HUES6 (cell line): ENCODE data around the gene CRTC1.
A peak's percentile ranks its signal among the peaks of the same experiment; 100 is the strongest.

Source experiments
- H3K27ac ChIP-seq: 2 replicates; pipeline ENCODE4 v1.7.0; 2013; ENCODE audit warnings: low read depth, mild to moderate bottlenecking, low read length, inconsistent platforms
- H3K27me3 ChIP-seq: 2 replicates; pipeline ENCODE4 v1.6.1; 2013; ENCODE audit warnings: low read length; ENCODE audit not compliant: control insufficient read depth, insufficient read depth
- H3K36me3 ChIP-seq: 2 replicates; pipeline ENCODE4 v1.6.1; 2013; ENCODE audit warnings: low read length; ENCODE audit not compliant: control insufficient read depth, insufficient read depth
- H3K4me1 ChIP-seq: 2 replicates; pipeline ENCODE4 v1.6.1; 2013; ENCODE audit warnings: low read length; ENCODE audit not compliant: control insufficient read depth, insufficient read depth
- H3K4me3 ChIP-seq: 2 replicates; pipeline ENCODE4 v1.5.1; 2013; ENCODE audit warnings: low read depth, low read length
- H3K9ac ChIP-seq: one replicate; pipeline ENCODE4 v1.6.1; 2013; ENCODE audit warnings: mild to moderate bottlenecking, low read length
- H3K9me3 ChIP-seq: 2 replicates; pipeline ENCODE4 v1.6.1; 2013; ENCODE audit warnings: low read depth, low read length; ENCODE audit not compliant: control insufficient read depth, insufficient read depth

The CRTC1 gene

DNA sequence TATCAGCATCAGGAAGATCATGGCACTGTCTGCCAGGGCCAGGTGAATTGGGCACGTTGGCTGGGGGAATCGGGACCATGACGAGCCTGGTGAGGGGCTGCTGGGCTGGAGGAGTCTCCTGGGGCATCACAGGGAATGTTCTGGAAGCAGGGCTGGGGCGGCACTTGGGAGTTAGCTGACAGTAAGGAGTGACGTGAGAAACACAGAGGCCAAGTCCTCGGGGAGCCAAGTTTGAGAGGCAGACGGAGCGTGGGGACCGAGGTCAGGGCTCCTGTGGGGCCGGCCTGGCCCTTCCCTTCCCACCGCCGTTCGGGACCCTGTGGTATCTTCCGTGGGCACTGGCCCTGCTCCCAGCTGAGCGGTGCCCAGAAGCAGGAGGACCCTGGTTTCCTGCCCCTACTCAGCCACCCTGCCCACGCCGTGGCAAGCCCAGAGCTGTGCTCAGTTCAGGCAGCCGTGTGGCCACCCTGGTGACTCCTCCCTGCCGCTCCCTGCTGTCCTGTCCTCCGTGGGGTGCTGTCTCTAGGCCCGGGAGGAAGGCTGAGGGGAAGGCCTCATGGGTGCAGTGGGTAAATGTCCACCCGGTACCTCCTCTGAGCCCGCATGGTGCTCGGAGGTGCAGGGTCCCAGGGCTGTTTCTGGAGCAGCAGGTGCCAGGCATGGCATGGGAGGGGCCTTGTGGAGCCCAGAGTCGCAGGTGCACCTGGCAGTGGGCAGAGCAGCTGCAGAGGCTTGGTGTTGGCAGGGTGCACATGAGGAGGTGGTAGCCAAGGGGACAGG, 25.2 kb downstream of the CRTC1 start:
- H3K4me3 ChIP-seq, result no peak overlapping the region
- no peak overlapping the region for H3K9ac ChIP-seq
- no peaks in the 10 kb centered on the region for H3K4me1 ChIP-seq
- no peaks in the 10 kb centered on the region for H3K36me3 ChIP-seq
- no peaks in the 10 kb centered on the region for H3K27me3 ChIP-seq
- 0 out of 2 replicates have a peak overlapping the region, but pooled peaks have one; percentile 8 for H3K27ac ChIP-seq
- H3K9me3 ChIP-seq, result no peaks in the 10 kb centered on the region

DNA sequence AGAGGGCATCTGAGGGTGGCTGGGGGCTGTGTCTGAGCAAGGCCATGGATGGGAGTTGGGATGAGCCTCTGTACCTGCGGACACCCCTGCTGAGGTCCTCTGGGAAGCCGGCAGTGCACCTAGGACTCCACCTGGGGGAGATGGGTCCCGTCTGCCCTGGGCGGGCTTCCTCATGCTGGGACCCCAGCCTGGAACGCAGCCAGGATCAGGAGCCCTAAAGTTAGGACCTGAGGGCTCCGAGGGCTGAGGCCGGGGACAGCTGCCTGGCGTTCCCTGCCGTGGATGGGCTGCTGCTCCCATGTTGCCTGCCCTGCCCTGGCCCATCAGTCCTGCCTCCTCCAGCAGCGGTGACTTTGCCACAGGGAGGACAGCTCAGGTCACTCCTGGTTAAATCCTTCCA, 26.1 kb downstream of the CRTC1 start:
- Histone ChIP-seq H3K9ac (no peak overlapping the region), H3K4me1 (no peaks in the 10 kb centered on the region), H3K27ac (0 out of 2 replicates have a peak overlapping the region, but pooled peaks have one; percentile 8), H3K36me3 (no peaks in the 10 kb centered on the region), H3K27me3 (no peaks in the 10 kb centered on the region), H3K9me3 (no peaks in the 10 kb centered on the region), H3K4me3 (no peak overlapping the region)

DNA sequence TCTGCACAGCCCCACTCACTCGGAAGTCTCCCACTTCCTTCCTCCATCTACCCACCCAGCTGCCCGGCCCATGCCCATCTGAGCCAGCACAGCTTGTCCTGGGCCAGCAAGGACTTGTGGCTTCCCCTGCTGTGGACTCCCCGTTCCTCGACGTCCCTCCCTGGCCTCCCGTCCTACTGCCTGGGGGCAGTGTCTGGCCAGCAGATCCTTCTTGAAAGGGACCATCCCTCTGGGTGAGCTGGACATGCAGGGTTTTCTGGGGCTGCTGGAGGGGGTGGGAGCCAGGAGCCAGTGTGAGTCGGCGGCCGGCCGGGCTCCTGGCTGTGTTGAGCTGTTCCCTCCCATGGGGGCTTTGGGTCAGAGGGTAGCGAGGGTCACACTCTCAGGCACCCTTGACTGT, 26.7 kb downstream of the CRTC1 start:
- no peaks in the 10 kb centered on the region for H3K4me1 ChIP-seq
- H3K4me3 ChIP-seq, result no peak overlapping the region

DNA sequence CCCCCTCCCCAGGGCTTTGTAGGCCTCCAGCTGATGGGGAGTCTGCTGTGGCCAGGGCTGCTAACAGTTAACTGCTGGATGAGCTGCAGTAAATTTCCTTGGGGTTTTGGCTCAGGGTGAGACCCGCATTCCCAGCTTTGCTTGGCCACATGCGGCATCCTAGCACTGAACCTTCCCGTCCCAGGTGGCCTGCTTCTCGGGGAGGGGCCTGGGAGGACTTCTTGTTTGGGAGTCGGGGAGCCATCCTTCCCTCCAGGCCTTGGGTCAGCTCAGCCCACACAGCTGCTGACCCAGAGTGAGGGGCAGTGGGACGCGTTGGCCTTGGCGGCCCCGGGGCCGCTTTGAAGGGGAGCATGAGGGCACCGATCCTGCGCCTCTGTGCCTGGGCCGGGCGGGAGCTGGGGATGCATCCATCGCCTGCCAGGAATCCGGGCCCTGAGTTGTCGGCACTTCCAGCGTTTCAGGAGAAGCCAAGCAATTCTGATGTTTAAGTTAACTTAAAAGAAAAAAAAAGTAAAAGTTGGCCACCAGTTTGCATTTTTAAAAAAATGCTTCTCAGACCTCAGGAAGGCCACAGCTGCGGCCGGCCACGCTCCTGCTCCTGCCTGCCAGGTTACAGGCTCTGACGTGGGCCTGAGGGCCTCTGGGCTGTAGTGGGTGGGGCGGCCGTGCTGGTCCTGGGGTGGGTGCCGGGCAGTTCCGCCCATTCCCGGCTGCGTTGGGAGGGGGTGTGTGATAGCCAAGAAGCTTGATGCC, 27.7 kb downstream of the CRTC1 start:
- Histone ChIP-seq H3K4me3 (no peak overlapping the region), H3K9me3 (no peaks in the 10 kb centered on the region), H3K36me3 (no peaks in the 10 kb centered on the region), H3K9ac (no peak overlapping the region), H3K27me3 (no peaks in the 10 kb centered on the region), H3K27ac (no peak overlapping the region), H3K4me1 (no peaks in the 10 kb centered on the region)

More for the DNA sequence above, 26.7 kb downstream of the CRTC1 start:
- Histone ChIP-seq H3K9me3 (no peaks in the 10 kb centered on the region), H3K27me3 (no peaks in the 10 kb centered on the region), H3K27ac (no peak overlapping the region), H3K9ac (no peak overlapping the region), H3K36me3 (no peaks in the 10 kb centered on the region)

DNA sequence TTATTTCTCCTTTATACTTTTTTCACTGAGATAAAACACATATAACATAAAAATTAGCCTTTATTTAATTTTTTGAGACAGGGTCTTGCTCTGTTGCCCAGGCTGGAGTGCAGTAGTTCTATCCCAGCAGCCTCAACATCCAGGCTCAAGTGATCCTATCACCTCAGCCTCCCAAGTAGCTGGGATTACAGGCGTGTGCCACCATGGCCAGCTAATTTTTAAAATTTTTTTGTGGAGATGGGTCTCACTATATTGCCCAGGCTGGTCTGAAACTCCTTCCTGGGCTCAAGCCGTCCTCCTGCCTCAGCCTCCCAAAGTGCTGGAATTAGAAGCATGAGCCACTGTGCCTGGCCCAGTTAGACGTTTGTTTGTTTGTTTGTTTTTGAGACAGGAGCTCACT, 28.4 kb downstream of the CRTC1 start:
- no peak overlapping the region for H3K9ac ChIP-seq
- H3K27me3 ChIP-seq, result no peaks in the 10 kb centered on the region
- H3K36me3 ChIP-seq, result no peaks in the 10 kb centered on the region
- no peaks in the 10 kb centered on the region for H3K4me1 ChIP-seq
- H3K4me3 ChIP-seq, result no peak overlapping the region
- no peak overlapping the region for H3K27ac ChIP-seq
- no peaks in the 10 kb centered on the region for H3K9me3 ChIP-seq

DNA sequence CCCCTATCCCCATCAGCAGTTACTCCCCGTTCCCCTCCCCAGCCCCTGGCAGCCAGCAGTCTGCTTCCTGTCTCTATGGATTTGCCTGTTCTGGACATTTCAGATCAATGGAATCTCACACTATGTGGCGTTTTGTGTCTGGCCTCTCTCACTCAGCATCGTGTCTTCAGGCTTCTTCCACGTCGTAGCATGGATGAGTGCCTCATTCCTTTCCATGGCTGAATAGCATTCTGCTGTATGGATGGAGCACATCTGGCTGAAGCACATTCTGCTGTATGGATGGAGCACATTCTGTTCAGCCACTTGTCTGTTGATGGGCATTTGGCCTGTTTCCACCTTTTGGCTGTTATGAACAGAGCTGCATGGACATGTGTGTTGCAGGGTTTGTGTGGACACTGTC, 29.5 kb downstream of the CRTC1 start:
- H3K4me3 ChIP-seq, result no peak overlapping the region
- H3K9ac ChIP-seq, result no peak overlapping the region
- H3K9me3 ChIP-seq, result no peaks in the 10 kb centered on the region
- no peaks in the 10 kb centered on the region; the same call in 1 of the 2 replicates for H3K4me1 ChIP-seq
- H3K27me3 ChIP-seq, result no peaks in the 10 kb centered on the region
- H3K36me3 ChIP-seq, result no peaks in the 10 kb centered on the region
- H3K27ac ChIP-seq, result no peak overlapping the region

DNA sequence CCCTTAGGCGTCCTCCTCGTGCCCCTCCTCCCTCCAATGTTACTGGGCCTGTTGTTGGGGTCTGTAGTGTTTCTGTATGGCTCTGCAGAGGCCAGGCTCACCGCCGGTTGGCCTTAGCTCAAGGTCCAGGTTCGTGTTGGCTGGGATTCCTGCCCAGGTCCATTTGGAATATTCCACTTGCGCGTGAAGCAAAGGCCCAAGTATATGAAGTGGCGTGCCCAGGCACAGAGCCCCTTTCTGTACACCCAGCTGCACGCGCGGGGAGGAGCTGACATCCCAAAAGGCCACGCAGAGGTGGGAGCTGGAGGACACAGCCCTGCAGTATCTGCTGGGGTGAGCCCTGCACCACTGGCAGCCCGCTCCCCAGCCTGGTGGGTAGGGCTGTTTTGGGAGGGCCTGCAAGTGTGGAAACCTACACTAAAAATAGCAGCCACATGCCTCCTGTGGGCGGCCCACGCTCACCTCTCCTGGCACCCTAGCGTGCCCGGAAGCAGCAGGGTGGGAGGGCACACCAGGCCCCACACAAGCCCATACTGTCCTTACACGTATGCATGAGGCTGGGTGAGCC, 30.2 kb downstream of the CRTC1 start:
- Histone ChIP-seq H3K9ac (no peak overlapping the region), H3K27me3 (no peaks in the 10 kb centered on the region), H3K9me3 (no peaks in the 10 kb centered on the region), H3K27ac (no peak overlapping the region), H3K4me1 (no peaks in the 10 kb centered on the region; the same call in 1 of the 2 replicates), H3K4me3 (no peak overlapping the region), H3K36me3 (no peaks in the 10 kb centered on the region)

DNA sequence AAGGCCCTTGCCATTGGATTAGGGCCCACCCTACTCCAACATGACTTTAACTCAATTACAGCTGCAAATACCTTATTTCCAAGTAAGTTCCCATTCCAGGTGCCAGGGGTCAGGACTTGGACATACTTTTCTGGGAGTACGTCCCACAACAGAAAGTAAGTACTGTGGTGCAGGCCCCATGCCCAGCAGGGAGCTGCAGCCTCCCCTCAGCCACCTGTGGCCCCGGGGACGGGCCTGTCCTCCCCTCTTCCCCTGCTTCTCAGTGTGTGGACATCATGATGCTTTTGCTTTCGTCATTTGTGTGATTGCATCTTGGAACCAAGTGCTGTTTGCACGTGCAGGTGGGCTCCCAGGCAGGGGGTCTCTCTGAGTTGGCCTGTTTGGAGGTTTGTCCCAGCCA, 31.9 kb downstream of the CRTC1 start:
- Histone ChIP-seq H3K4me3 (no peak overlapping the region), H3K4me1 (no peaks in the 10 kb centered on the region; the same call in 1 of the 2 replicates), H3K27ac (no peak overlapping the region), H3K36me3 (no peaks in the 10 kb centered on the region), H3K27me3 (no peaks in the 10 kb centered on the region), H3K9ac (no peak overlapping the region), H3K9me3 (no peaks in the 10 kb centered on the region)

DNA sequence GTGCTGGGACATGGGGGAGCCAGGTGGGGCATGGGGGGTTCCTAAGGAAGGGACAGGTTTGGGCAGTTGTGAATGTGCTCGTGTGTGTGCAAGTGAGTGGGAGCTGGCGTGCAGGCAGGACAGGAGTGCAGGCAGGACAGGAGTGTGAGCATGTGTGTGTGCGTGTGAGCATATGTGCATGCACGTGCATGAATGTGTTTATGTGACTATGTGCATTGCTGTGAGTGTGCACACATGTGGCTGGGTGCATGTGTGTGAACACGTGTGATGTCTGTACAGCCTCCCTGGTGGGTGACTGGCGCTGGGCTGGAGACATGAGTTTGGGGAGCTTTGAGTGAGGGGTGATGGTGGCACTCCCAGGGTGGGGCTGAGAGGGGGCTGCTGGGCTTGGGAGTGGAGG, 33.4 kb downstream of the CRTC1 start:
- Histone ChIP-seq H3K9ac (no peak overlapping the region), H3K27ac (no peak overlapping the region), H3K36me3 (no peaks in the 10 kb centered on the region), H3K27me3 (no peaks in the 10 kb centered on the region), H3K4me3 (no peak overlapping the region), H3K4me1 (no peaks in the 10 kb centered on the region; the same call in 1 of the 2 replicates), H3K9me3 (no peaks in the 10 kb centered on the region)

DNA sequence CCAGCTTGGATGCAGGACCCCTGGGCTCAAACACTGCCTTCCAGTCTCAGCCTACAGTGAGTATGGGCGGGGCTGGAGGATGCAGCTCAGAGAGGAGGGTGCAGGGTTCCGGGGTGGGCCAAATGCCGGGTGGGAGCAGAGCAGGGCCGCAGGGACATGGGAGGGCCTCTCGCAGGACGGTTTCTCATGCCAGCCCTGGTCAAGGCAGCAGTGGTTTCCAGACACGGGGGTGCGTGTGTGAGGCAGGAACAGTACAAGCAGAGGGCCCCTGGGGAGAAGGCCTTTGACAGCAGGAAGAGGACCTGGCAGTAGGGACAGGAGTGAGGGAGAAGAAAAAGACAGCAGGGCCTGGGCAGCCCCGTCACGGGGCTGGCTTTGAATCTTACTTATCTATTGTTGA, 34.1 kb downstream of the CRTC1 start:
- Histone ChIP-seq H3K9me3 (no peaks in the 10 kb centered on the region), H3K4me1 (no peaks in the 10 kb centered on the region; the same call in 1 of the 2 replicates), H3K27me3 (no peaks in the 10 kb centered on the region), H3K36me3 (0 out of 2 replicates have a peak, but pooled peaks cover 4% of the 10 kb centered on the region), H3K4me3 (no peak overlapping the region), H3K9ac (no peak overlapping the region), H3K27ac (no peak overlapping the region)

DNA sequence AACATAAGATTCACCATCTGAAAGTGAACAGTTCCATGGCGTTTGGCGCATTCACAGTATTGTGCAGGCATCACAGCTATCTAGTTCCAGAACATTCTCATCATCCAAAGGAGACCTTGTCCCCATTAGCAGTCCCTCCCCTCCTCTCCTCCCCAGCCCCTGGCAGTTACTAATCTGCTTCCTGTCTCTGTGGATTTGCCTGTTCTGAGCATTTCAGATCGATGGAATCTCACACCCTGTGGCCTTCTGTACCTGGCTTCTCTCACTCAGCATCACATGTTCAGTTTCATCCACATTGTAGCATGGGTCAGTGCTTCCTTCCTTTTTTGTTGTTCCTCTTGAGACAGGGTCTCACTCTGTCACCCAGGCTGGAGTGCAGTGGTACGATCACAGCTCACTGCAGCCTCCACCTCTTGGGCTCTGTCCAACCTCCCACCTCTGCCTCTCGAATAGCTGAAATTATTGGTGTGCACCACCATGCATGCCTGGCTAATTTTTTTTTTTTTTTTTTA, 34.6 kb downstream of the CRTC1 start:
- no peaks in the 10 kb centered on the region for H3K9me3 ChIP-seq
- no peak overlapping the region for H3K27ac ChIP-seq
- no peaks in the 10 kb centered on the region; the same call in 1 of the 2 replicates for H3K4me1 ChIP-seq
- no peaks in the 10 kb centered on the region for H3K27me3 ChIP-seq
- no peak overlapping the region for H3K4me3 ChIP-seq
- H3K36me3 ChIP-seq, result 0 out of 2 replicates have a peak, but pooled peaks cover 4% of the 10 kb centered on the region
- H3K9ac ChIP-seq, result no peak overlapping the region
